A549 (cell line): ENCODE data around the gene KLC3. TPM values are rescaled to one million over a fixed set of nuclear protein-coding genes. Genes with fewer than 3 reads are reported as not detected.

Experiments
- ATAC-seq, 2 experiments: fragments of 200-7000 bp in 1 of 2; fragments of >200 bp in 1 of 2; cut with Nextera tagmentation in 1 of 2; cut with Tn5 transposase in 1 of 2; 3 replicates each; pipeline versions ENCODE4 v1.8.0 to v1.9.1; 2018 to 2020; ENCODE audit warnings: mild to moderate bottlenecking in 1 of 2, moderate library complexity in 1 of 2
- CTCF ChIA-PET: fragments of 300-600 bp; sonication (Branson Sonifier 250); formaldehyde crosslinking; extraction: SDS; loops from one replicate; lab custom pipeline; 2021; ENCODE audit warnings: antibody characterized with exemption, inconsistent platforms; lab: Yijun Ruan, JAX
- POLR2A ChIA-PET: fragments of 350-600 bp; formaldehyde crosslinking; extraction: SDS; loops from one replicate; lab custom pipeline; 2021; ENCODE audit warnings: antibody characterized with exemption, inconsistent platforms; lab: Yijun Ruan, JAX
- DNase-seq, 2 experiments: peaks; one replicate each; pipeline versions ENCODE4 v3.0.0 to v3.0.0-alpha.2; 2011 to 2016; ENCODE audit warnings: low read depth in 1 of 2, low spot score in 1 of 2
- FAIRE-seq: peaks from 2 replicates; lab custom pipeline; 2011; peaks lifted over from hg19 to GRCh38; lab: Jason Lieb, UNC
- H3K27ac ChIP-seq, 2 experiments: fragments of >200 bp; sonication (Bioruptor Twin); formaldehyde crosslinking; 3 replicates each; pipeline ENCODE4 v1.5.1; 2016 to 2017
- H3K4me1 ChIP-seq: fragments of >200 bp; sonication (Bioruptor Twin); formaldehyde crosslinking; 3 replicates; pipeline ENCODE4 v1.6.1; 2016
- H3K4me2 ChIP-seq: fragments of >200 bp; sonication (Bioruptor Twin); formaldehyde crosslinking; 3 replicates; pipeline ENCODE4 v1.6.1; 2016
- H3K4me3 ChIP-seq: fragments of >200 bp; sonication (Bioruptor Twin); formaldehyde crosslinking; 3 replicates; pipeline ENCODE4 v1.5.1; 2016
- H3K9me3 ChIP-seq: fragments of >200 bp; sonication (Bioruptor Twin); formaldehyde crosslinking; 3 replicates; pipeline ENCODE4 v1.6.1; 2016
- CBX2 ChIP-seq: fragments of 200-600 bp; sonication (generic); IDR thresholded peaks from 2 replicates; pipeline ENCODE4 v1.6.1; 2016; ENCODE audit warnings: low read depth, mild to moderate bottlenecking, borderline replicate concordance
- CBX8 ChIP-seq: fragments of 200-600 bp; sonication (generic); IDR thresholded peaks from 2 replicates; pipeline ENCODE4 v1.6.1; 2016
- CEBPB ChIP-seq, 2 experiments: fragments of >200 bp in 1 of 2; sonication (Bioruptor Twin) in 1 of 2; formaldehyde crosslinking in 1 of 2; IDR thresholded peaks; 2 replicates each; pipeline ENCODE4 v1.6.1; 2012 to 2016
- CHD4 ChIP-seq: fragments of 200-600 bp; sonication (generic); IDR thresholded peaks from 2 replicates; pipeline ENCODE4 v1.6.1; 2016; ENCODE audit warnings: antibody characterized with exemption, mild to moderate bottlenecking, borderline replicate concordance
- EHF ChIP-seq: fragments of 250-450 bp; sonication (Bioruptor Pico); IDR thresholded peaks from 2 replicates; pipeline ENCODE4 v1.5.0; 2020; ENCODE audit warnings: mild to moderate bottlenecking
- ESRRA ChIP-seq: fragments of 150-350 bp; IDR thresholded peaks from 2 replicates; pipeline ENCODE4 v1.6.1; 2014; ENCODE audit warnings: mild to moderate bottlenecking, low read length, borderline replicate concordance
- FOSL2 ChIP-seq, 2 experiments: fragments of 450-650 bp in 1 of 2; fragments of >200 bp in 1 of 2; sonication (Bioruptor Twin) in 1 of 2; formaldehyde crosslinking; IDR thresholded peaks; 2 replicates each; pipeline versions ENCODE4 v1.5.0 to v1.6.1; 2016 to 2020; ENCODE audit warnings: mild to moderate bottlenecking in 1 of 2, moderate library complexity in 1 of 2
- GATA3 ChIP-seq: IDR thresholded peaks from 2 replicates; pipeline ENCODE4 v1.6.1; 2012; ENCODE audit warnings: borderline replicate concordance
- HMGXB4 ChIP-seq: fragments of 250-450 bp; sonication (Bioruptor Pico); IDR thresholded peaks from 2 replicates; pipeline ENCODE4 v1.5.0; 2021; ENCODE audit warnings: mild to moderate bottlenecking, moderate library complexity, borderline replicate concordance
- HOXB13 ChIP-seq: fragments of 250-450 bp; sonication (Bioruptor Pico); IDR thresholded peaks from 2 replicates; pipeline ENCODE4 v1.5.0; 2020; ENCODE audit warnings: low read depth, mild to moderate bottlenecking, moderate library complexity
- JUN ChIP-seq, 2 experiments: fragments of >200 bp; sonication (Bioruptor Twin); formaldehyde crosslinking; IDR thresholded peaks; 2 replicates in 1 of 2; 3 replicates in 1 of 2; pipeline ENCODE4 v1.6.1; 2016 to 2017
- MAFK ChIP-seq: fragments of 450-650 bp; IDR thresholded peaks from 2 replicates; pipeline ENCODE4 v1.6.1; 2014; ENCODE audit not compliant: partially characterized antibody
- MAZ ChIP-seq: fragments of 150-350 bp; IDR thresholded peaks from 2 replicates; pipeline ENCODE4 v1.6.1; 2014; ENCODE audit warnings: antibody characterized with exemption, low read depth, low read length, borderline replicate concordance
- PBX3 ChIP-seq: IDR thresholded peaks from 2 replicates; pipeline ENCODE4 v1.6.1; 2012
- POLR2AphosphoS2 ChIP-seq: conservative IDR thresholded peaks from 2 replicates; pipeline ENCODE4 v1.6.1; 2012; ENCODE audit warnings: low read length, improper control_type of control experiment, inconsistent platforms
- RAD21 ChIP-seq, 2 experiments: fragments of >200 bp in 1 of 2; sonication (Bioruptor Twin) in 1 of 2; formaldehyde crosslinking in 1 of 2; IDR thresholded peaks in 1 of 2; conservative IDR thresholded peaks in 1 of 2; 2 replicates in 1 of 2; 3 replicates in 1 of 2; pipeline ENCODE4 v1.6.1; 2012 to 2018; ENCODE audit warnings: inconsistent platforms in 1 of 2
- REST ChIP-seq: fragments of 200-600 bp; sonication (generic); IDR thresholded peaks from 2 replicates; pipeline ENCODE4 v1.6.1; 2016; ENCODE audit warnings: antibody characterized with exemption, mild to moderate bottlenecking, moderate library complexity
- TFCP2L1 ChIP-seq: fragments of 250-450 bp; sonication (Bioruptor Pico); IDR thresholded peaks from 2 replicates; pipeline ENCODE4 v1.5.0; 2021; ENCODE audit warnings: mild to moderate bottlenecking
- ZNF302 ChIP-seq: fragments of 250-450 bp; sonication (Bioruptor Pico); IDR thresholded peaks from 2 replicates; pipeline ENCODE4 v1.9.0; 2021; ENCODE audit warnings: inconsistent platforms, mild to moderate bottlenecking, moderate library complexity
- WGBS: methylation state at CpG from one replicate; pipeline ENCODE4 v1.1.6; 2017; ENCODE audit errors: missing lambda C conversion rate; 5-methylcytosine and 5-hydroxymethylcytosine counted together
- polyA plus RNA-seq, 4 experiments: library from polyadenylated mRNA; depleted of rRNA in 3 of 4; stranded (reverse); fragments of >200 nt; fragmentation: RNase III in 1 of 4; extraction: RNeasy Plus Mini Kit Qiagen cat#74134 plus additional on column Dnase treatment in 1 of 4; gene quantifications; 2 replicates in 3 of 4; 3 replicates in 1 of 4; pipeline ENCODE4 v1.2.3, GENCODE V29; 2011 to 2017

KLC3 gene
- polyA plus RNA-seq, 2 of the 4 experiments (the other 2 are of a cell fraction): 0.26 to 0.49 TPM

GRCh38 chr19:45400192-45400591 is 59.6 kb downstream of the KLC3 start:
- no peak for ATAC-seq
- CTCF ChIA-PET: interaction anchor here (0.6 to 6.3 kb wide), 10 partner anchors 8 to 218 kb away, joined by 3 to 99 read pairs (median 5); no protein-coding TSS in a partner anchor
- 93% methylated on average over 6 of the region's 6 CpGs for WGBS
- no peak for DNase-seq
- no peak for FAIRE-seq
- Histone ChIP-seq H3K27ac (no peak overlapping the region), H3K9me3 (no peaks in the 10 kb centered on the region), H3K4me1 (peaks cover 28% of the 10 kb centered on the region), H3K4me2 (no peak overlapping the region), H3K4me3 (no peak overlapping the region)
- no peak for TF ChIP-seq CBX2
- no peak for TF ChIP-seq TFCP2L1 (CRISPR knock-in tag)
- no peak for TF ChIP-seq JUN (IDR thresholded peaks at IDR 0.05)
- TF ChIP-seq PBX3: no peak
- no peak for TF ChIP-seq HMGXB4 (CRISPR knock-in tag)
- TF ChIP-seq CHD4: no peak
- no peak for TF ChIP-seq ZNF302 (CRISPR knock-in tag)
- no peak for TF ChIP-seq ESRRA
- TF ChIP-seq POLR2AphosphoS2: no peak
- TF ChIP-seq MAZ: no peak
- no peak for TF ChIP-seq REST
- no peak for TF ChIP-seq MAFK
- TF ChIP-seq RAD21 (conservative IDR thresholded peaks at IDR 0.05 in 1 of 2, IDR thresholded peaks at IDR 0.05 in 1 of 2): no peak
- no peak for TF ChIP-seq EHF (CRISPR knock-in tag)
- TF ChIP-seq HOXB13 (CRISPR knock-in tag): no peak
- no peak for TF ChIP-seq GATA3
- no peak for TF ChIP-seq FOSL2 (IDR thresholded peaks at IDR 0.05)
- TF ChIP-seq FOSL2 (CRISPR knock-in tag; IDR thresholded peaks at IDR 0.05): no peak
- TF ChIP-seq CBX8: no peak
- TF ChIP-seq CEBPB (IDR thresholded peaks at IDR 0.05): no peak
- POLR2A ChIA-PET: no interaction called here

Other genes with a start within 250 kb of the KLC3 start
- gene PPP1R37, start 247.6 kb upstream of the KLC3 start, polyA plus RNA-seq (2011; rRNA removed): 7.6 and 9.1 TPM in 2 replicates
- gene PPP1R37, start 247.6 kb upstream of the KLC3 start, polyA plus RNA-seq (2017; fragmentation: RNase III; extraction: RNeasy Plus Mini Kit Qiagen cat#74134 plus additional on column Dnase treatment): 18.7 to 21.9 TPM (median 21.8 TPM) in 3 replicates
- gene NKPD1, start 179.8 kb upstream of the KLC3 start, polyA plus RNA-seq (2011; rRNA removed): 0.12 and 0.21 TPM in 2 replicates
- 0.10 to 0.18 TPM (median 0.15 TPM) in 3 replicates for gene NKPD1, start 179.8 kb upstream of the KLC3 start, polyA plus RNA-seq (2017; fragmentation: RNase III; extraction: RNeasy Plus Mini Kit Qiagen cat#74134 plus additional on column Dnase treatment)
- gene TRAPPC6A, start 162.5 kb upstream of the KLC3 start, polyA plus RNA-seq (2011; rRNA removed): 29.8 and 30.2 TPM in 2 replicates
- gene TRAPPC6A, start 162.5 kb upstream of the KLC3 start, polyA plus RNA-seq (2017; fragmentation: RNase III; extraction: RNeasy Plus Mini Kit Qiagen cat#74134 plus additional on column Dnase treatment): 23.7 to 30.5 TPM (median 28.5 TPM) in 3 replicates
- 7.5 and 10.5 TPM in 2 replicates for gene BLOC1S3, start 162.0 kb upstream of the KLC3 start, polyA plus RNA-seq (2011; rRNA removed)
- 8.2 to 12.2 TPM (median 10.6 TPM) in 3 replicates for gene BLOC1S3, start 162.0 kb upstream of the KLC3 start, polyA plus RNA-seq (2017; fragmentation: RNase III; extraction: RNeasy Plus Mini Kit Qiagen cat#74134 plus additional on column Dnase treatment)
- 0.16 and 0.20 TPM in 2 replicates for gene EXOC3L2, start 95.3 kb upstream of the KLC3 start, polyA plus RNA-seq (2011; rRNA removed)
- gene EXOC3L2, start 95.3 kb upstream of the KLC3 start, polyA plus RNA-seq (2017; fragmentation: RNase III; extraction: RNeasy Plus Mini Kit Qiagen cat#74134 plus additional on column Dnase treatment): 0.46 to 0.58 TPM (median 0.50 TPM) in 3 replicates
- gene MARK4, start 89.5 kb upstream of the KLC3 start, polyA plus RNA-seq (2011; rRNA removed): 6.3 and 6.9 TPM in 2 replicates
- 6.0 to 7.8 TPM (median 6.8 TPM) in 3 replicates for gene MARK4, start 89.5 kb upstream of the KLC3 start, polyA plus RNA-seq (2017; fragmentation: RNase III; extraction: RNeasy Plus Mini Kit Qiagen cat#74134 plus additional on column Dnase treatment)
- gene CKM, start 17.9 kb upstream of the KLC3 start, polyA plus RNA-seq (2011; rRNA removed): not detected in 2 replicates
- gene CKM, start 17.9 kb upstream of the KLC3 start, polyA plus RNA-seq (2017; fragmentation: RNase III; extraction: RNeasy Plus Mini Kit Qiagen cat#74134 plus additional on column Dnase treatment): not detected in 3 replicates
- gene ERCC2, start 29.8 kb downstream of the KLC3 start, polyA plus RNA-seq (2011; rRNA removed): 12.9 and 15.0 TPM in 2 replicates
- gene ERCC2, start 29.8 kb downstream of the KLC3 start, polyA plus RNA-seq (2017; fragmentation: RNase III; extraction: RNeasy Plus Mini Kit Qiagen cat#74134 plus additional on column Dnase treatment): 19.8 to 21.5 TPM (median 19.9 TPM) in 3 replicates
- gene PPP1R13L, start 64.3 kb downstream of the KLC3 start, polyA plus RNA-seq (2011; rRNA removed): 3.2 and 5.7 TPM in 2 replicates
- 18.9 to 23.2 TPM (median 20.9 TPM) in 3 replicates for gene PPP1R13L, start 64.3 kb downstream of the KLC3 start, polyA plus RNA-seq (2017; fragmentation: RNase III; extraction: RNeasy Plus Mini Kit Qiagen cat#74134 plus additional on column Dnase treatment)
- gene POLR1G, start 65.9 kb downstream of the KLC3 start, polyA plus RNA-seq (2011; rRNA removed): 11.7 and 15.1 TPM in 2 replicates
- 28.2 to 34.0 TPM (median 31.2 TPM) in 3 replicates for gene POLR1G, start 65.9 kb downstream of the KLC3 start, polyA plus RNA-seq (2017; fragmentation: RNase III; extraction: RNeasy Plus Mini Kit Qiagen cat#74134 plus additional on column Dnase treatment)
- gene ERCC1, start 83.2 kb downstream of the KLC3 start, polyA plus RNA-seq (2011; rRNA removed): 81.7 and 109 TPM in 2 replicates
- gene ERCC1, start 83.2 kb downstream of the KLC3 start, polyA plus RNA-seq (2017; fragmentation: RNase III; extraction: RNeasy Plus Mini Kit Qiagen cat#74134 plus additional on column Dnase treatment): 89.7 to 97.6 TPM (median 93.0 TPM) in 3 replicates
- gene FOSB, start 127.2 kb downstream of the KLC3 start, polyA plus RNA-seq (2011; rRNA removed): 27.9 and 48.8 TPM in 2 replicates
- 0.57 to 0.65 TPM (median 0.58 TPM) in 3 replicates for gene FOSB, start 127.2 kb downstream of the KLC3 start, polyA plus RNA-seq (2017; fragmentation: RNase III; extraction: RNeasy Plus Mini Kit Qiagen cat#74134 plus additional on column Dnase treatment)
- 4.7 and 5.3 TPM in 2 replicates for gene RTN2, start 156.3 kb downstream of the KLC3 start, polyA plus RNA-seq (2011; rRNA removed)
- 6.3 to 9.0 TPM (median 8.1 TPM) in 3 replicates for gene RTN2, start 156.3 kb downstream of the KLC3 start, polyA plus RNA-seq (2017; fragmentation: RNase III; extraction: RNeasy Plus Mini Kit Qiagen cat#74134 plus additional on column Dnase treatment)
- gene PPM1N, start 157.7 kb downstream of the KLC3 start, polyA plus RNA-seq (2011; rRNA removed): 9.2 and 9.8 TPM in 2 replicates
- 6.6 to 11.2 TPM (median 10.5 TPM) in 3 replicates for gene PPM1N, start 157.7 kb downstream of the KLC3 start, polyA plus RNA-seq (2017; fragmentation: RNase III; extraction: RNeasy Plus Mini Kit Qiagen cat#74134 plus additional on column Dnase treatment)
- gene VASP, start 166.7 kb downstream of the KLC3 start, polyA plus RNA-seq (2011; rRNA removed): 59.1 and 64.5 TPM in 2 replicates
- gene VASP, start 166.7 kb downstream of the KLC3 start, polyA plus RNA-seq (2017; fragmentation: RNase III; extraction: RNeasy Plus Mini Kit Qiagen cat#74134 plus additional on column Dnase treatment): 83.8 to 94.6 TPM (median 94.3 TPM) in 3 replicates
- 21.8 and 29.1 TPM in 2 replicates for gene OPA3, start 244.1 kb downstream of the KLC3 start, polyA plus RNA-seq (2011; rRNA removed)
- gene OPA3, start 244.1 kb downstream of the KLC3 start, polyA plus RNA-seq (2017; fragmentation: RNase III; extraction: RNeasy Plus Mini Kit Qiagen cat#74134 plus additional on column Dnase treatment): 13.8 to 15.9 TPM (median 15.6 TPM) in 3 replicates